NCI-H748 (cell line): ENCODE results near the gene SCG3.
"Not testable (repeated sequence)": the region's sequence is repeated elsewhere in the genome, so short reads cannot be mapped to it uniquely, and the experiment has no call there.

Experiments used
- DNase-seq: peaks from one replicate; lab custom pipeline; 2025; ENCODE audit not compliant: unreplicated experiment; lab: John Stamatoyannopoulos, UW

Gene SCG3

DNA sequence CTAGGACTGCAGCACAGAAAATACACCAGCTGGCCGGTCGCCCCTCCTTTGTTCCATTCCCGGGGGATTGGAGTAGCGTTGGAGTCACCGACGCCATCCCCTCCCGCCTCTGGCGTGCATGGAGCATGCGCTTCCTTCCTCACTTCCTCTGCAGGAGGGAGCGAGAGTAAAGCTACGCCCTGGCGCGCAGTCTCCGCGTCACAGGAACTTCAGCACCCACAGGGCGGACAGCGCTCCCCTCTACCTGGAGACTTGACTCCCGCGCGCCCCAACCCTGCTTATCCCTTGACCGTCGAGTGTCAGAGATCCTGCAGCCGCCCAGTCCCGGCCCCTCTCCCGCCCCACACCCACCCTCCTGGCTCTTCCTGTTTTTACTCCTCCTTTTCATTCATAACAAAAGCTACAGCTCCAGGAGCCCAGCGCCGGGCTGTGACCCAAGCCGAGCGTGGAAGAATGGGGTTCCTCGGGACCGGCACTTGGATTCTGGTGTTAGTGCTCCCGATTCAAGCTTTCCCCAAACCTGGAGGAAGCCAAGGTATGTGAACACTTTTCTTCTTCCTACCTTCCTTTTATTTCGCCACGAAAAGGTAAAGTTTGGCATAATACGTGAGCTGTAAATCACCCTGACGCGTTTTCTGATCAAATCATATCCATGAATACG is at the start of gene SCG3:
Gene SCG3 (plus strand): TSS at position 201 of the 661 bp plus-strand sequence. CDS start 253 bp downstream, at position 454.
- peak; percentile 90 for DNase-seq

GRCh38 chr15:51634591-51635198 is 46.6 kb upstream of the SCG3 start:
- DNase-seq: no peak

GRCh38 chr15:51641490-51642130 is 39.7 kb upstream of the SCG3 start:
- no peak for DNase-seq

- DNase-seq: no peak
These were observed 38.6 kb upstream of the SCG3 start for GRCh38 chr15:51642696-51643095.

DNA sequence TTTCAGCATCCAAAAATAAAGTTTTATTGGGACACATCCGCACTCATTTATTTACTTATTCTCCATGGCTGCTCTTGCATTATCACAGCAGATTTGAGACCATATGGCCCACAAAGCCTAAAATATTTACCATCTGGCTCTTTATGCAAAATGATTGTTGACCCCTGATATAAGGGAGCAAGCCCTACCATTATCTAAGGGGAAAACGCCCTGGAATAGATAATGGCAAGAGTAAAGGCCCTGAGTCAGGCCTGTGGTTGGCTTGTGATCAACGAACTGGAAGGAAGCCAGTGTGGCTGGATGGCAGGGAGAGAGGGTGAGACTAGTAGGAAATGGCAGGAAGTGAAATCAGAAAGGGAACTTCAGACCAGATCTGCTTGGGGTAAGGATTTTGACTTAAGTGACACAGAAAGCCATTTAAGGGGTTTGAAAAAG is 34.2 kb upstream of the SCG3 start:
- peak; percentile 66 for DNase-seq

GRCh38 chr15:51648101-51648500 is 33.2 kb upstream of the SCG3 start:
- DNase-seq: not testable (repeated sequence)

DNA sequence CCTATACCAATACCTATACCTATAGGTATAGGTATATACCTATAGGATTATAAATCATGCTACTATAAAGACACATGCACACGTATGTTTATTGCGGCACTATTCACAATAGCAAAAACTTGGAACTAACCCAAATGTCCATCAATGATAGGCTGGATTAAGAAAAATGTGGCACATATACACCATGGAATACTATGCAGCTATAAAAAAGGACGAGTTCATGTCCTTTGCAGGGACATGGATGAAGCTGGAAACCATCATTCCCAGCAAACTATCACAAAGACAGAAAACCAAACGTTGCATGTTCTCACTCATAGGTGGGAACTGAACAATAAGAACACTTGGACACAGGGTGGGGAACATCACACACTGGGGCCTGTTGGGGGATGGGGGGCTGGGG is 32.7 kb upstream of the SCG3 start:
- not testable (repeated sequence) for DNase-seq

DNA sequence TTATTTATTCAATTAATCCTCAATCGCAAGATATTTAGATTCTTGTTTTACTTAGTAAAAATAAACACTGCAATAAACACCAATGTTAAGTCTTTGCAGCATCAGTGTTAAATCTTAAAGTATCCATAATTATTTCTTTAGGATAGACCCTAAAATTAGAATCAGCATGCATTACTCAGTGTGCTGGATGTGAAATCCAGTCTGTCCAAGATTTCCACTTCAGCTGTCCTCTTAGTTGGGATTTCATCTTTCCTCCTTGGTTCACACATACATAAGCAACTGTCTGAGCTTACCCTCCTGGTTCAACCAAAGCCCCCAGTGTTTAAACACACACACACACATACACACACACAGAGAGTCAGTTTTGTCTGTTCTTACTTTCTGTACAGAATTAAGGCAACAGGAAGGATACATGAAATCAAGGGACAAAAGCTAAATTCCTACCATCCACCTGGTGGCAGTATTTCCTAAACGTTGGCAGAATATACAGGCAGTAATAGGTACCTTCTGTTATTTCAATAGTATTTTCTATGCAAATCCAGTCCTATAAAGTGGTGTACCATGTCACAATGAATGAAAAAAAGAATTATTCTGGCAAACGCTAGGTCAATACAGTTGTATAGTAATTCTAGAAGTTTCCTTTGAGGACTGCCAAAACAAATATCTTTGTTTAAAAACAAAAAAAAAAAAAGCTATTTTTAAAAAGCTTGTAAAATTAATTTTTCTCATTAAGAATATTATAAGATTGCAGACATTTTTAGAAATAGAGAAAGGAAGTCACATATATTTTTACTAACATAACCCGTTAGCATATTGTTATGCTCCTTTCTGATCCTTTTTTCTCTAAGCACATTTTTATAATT is 31.4 kb upstream of the SCG3 start:
- peak; percentile 68 for DNase-seq

- DNase-seq: no peak
These were observed 29.1 kb upstream of the SCG3 start for GRCh38 chr15:51652084-51652668.

DNA sequence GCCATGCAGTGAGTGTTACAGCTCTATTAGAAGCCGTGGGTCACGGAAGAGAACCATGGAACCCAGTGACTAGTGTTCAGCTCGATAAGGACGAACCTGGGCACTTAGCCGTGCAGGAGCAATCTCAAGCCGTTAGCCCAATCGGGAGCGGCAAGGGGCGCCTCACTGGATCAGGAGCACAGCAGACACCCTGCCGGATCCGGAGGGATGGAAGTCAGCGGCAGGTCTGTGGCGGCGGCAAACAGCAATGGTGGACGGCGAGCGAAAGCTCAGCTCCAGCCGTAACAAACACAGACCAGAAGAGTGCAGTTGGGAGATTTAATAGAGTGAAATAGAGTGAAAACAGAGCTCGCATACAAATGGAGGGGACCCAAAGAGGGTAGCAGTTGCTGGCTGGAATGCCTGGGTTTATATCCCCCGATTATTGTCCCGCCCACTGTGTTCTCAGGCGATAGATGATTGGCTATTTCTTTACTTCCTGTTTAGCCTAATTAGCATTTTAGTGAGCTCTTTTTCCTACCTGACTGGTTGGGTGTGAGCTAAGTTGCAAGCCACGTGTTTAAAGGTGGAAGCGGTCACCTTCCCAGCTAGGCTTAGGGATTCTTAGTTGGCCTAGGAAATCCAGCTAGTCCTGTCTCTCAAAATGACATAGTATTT is 25.8 kb upstream of the SCG3 start:
- DNase-seq: not testable (repeated sequence)

GRCh38 chr15:51658664-51659063 is 22.6 kb upstream of the SCG3 start:
- no peak for DNase-seq

- DNase-seq: no peak
These were observed 20.2 kb upstream of the SCG3 start for GRCh38 chr15:51661072-51661471.

DNA sequence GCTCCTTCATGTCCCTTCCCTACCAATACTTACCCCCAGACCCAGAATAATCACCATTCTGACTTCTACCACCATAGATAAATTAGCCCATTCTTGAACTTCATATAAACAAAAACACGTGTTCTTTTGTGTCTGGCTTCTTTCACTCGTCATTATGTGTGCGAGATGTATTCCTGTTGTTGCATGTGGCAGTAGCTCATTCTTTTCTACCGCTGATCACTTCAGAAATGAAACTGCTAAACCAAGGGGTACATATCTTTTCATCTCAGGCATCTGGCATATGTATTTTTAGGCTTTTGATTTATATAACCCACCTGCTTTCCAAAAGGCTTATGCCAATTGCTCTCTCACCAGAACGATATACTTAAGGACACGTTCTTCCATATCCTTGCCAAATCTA is 13.8 kb upstream of the SCG3 start:
- DNase-seq: no peak

GRCh38 chr15:51668446-51668845 is 12.9 kb upstream of the SCG3 start:
- no peak for DNase-seq

GRCh38 chr15:51669381-51669780 is 11.9 kb upstream of the SCG3 start:
- no peak for DNase-seq

DNA sequence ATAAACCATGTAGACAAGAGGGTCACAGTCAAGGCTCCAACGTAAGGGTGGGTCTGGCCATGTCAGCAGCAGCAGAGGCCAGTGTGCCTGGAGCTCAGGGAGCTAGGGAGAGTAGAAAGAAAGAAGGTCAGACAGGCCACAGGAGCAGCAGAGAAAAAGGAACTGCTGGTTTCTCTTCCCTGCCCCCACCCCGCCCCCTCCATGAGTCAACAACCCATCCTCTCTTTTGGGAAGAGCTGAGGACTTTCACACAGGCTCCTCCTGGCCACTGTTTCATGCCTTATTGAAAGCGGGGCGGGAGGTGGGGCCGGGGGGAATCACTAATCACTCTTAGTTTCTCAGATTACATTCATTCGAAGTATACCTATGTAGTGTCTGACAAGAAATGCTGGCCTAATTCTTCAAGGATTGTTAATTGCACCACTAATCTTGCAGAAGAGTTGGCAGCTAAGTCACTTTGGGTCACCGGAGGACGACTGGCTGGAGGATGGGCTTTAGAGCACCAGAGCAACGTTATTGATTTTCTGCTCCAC is 9.1 kb upstream of the SCG3 start:
- no peak for DNase-seq

DNA sequence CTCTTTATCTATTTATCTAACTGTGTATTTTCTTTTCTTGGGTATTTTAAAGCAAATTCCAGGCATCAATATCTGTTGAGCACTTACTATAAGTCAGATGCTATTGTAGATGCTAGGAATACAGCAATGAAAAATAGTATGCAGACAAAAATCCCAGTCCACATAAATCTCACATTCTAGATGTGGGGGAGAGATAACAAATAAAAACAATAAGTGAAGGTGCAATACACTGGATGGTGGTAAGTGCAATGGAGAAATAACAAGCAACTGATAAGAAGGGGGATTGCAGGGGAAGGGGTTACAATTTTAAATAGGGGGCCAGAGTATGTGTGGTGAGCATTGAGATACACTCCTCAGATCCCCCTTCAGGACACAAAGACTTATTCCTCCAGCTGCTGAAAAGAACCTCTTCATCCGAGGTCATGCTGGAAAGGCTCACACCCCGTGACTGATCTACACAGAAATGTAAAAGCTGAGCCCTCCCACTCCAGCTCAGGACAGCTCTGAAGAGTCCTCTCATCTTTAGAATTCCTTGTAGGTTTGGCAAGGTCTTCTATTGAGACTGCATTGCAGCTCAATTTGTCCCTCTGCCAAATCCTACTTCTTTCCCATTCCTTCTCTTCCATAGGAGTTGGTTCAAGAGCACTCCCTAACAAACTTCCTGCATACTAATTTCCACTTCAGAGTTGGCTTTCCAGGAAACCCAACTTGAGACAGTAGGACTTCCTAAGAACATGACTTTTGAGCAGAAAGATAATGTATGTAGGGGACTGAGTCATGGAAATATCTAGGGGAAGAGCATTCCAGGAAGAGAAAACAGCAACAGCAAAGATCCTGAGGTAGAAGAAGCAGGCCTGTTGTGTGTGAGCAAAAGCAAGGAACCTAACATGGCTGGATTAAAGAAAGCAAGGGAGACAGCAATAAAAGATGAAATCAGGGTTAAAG is 8.1 kb upstream of the SCG3 start:
- no peak for DNase-seq

DNA sequence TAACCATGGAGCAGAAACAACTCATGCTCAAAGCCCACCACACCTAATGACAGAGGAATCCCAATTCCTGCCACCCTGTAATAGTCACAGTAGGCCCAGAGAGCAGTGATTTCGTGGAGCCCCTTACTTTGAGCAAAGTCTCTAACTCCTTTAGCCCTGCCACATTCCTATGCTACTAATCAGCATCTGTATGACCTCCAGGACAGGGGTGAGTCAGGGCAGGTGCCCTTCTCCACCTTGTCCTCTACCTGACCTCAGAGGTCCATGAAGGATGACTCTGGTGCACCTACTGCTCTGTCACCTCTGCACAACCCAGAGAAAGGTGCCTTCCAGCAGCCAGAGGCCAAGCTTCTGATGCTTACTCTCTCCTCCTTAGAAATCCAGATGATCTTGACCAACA is 6.1 kb upstream of the SCG3 start:
- DNase-seq: no peak

GRCh38 chr15:51677021-51677420 is 4.3 kb upstream of the SCG3 start:
- DNase-seq: no peak
